Colonic mucosa (tissue), 4 donors: Measurements from ENCODE around the gene LENEP. TPM values are rescaled to one million over a fixed set of nuclear protein-coding genes. Genes with fewer than 3 reads are reported as not detected.
"Not testable (repeated sequence)": the region's sequence is repeated elsewhere in the genome, so short reads cannot be mapped to it uniquely, and the experiment has no call there.

Source experiments
- DNase-seq: peaks from one replicate; pipeline ENCODE4 v3.0.0-alpha.2; 2020
- H3K27ac ChIP-seq: fragments of 200-600 bp; one replicate; pipeline ENCODE4 v1.8.0; 2021
- H3K27me3 ChIP-seq: fragments of 200-600 bp; one replicate; pipeline ENCODE4 v1.8.0; 2021
- H3K36me3 ChIP-seq: fragments of 200-600 bp; one replicate; pipeline ENCODE4 v1.8.0; 2021
- H3K4me1 ChIP-seq: fragments of 200-600 bp; one replicate; pipeline ENCODE4 v1.8.0; 2021; ENCODE audit warnings: mild to moderate bottlenecking
- H3K4me3 ChIP-seq: fragments of 200-600 bp; one replicate; pipeline ENCODE4 v1.8.0; 2021
- H3K9ac ChIP-seq, 2 donors: one replicate each; pipeline ENCODE4 v1.7.0; 2013; ENCODE audit warnings: control low read depth in 2 of 2, low read depth in 2 of 2, low read length in 2 of 2
- H3K9me3 ChIP-seq: fragments of 200-600 bp; one replicate; pipeline ENCODE4 v1.8.0; 2021
- intact Hi-C: fragments of 100-400 bp; cut with DNase I; formaldehyde crosslinking; loops from one replicate; pipeline ENCODE4 v1.14.1; 2022
- total RNA-seq, 2 donors: library from RNA; stranded (reverse); fragmentation: NEBNext Ultra II Directional in 1 of 2; extraction: Animal tissue kit (Norgen Biotek cat#: 25700) in 1 of 2; gene quantifications; one replicate each; pipeline ENCODE4 v1.2.1, GENCODE V29; 2021
- TF ChIP-seq, protein P1 (sequence below): fragments of 200-600 bp; IDR thresholded peaks from one replicate; pipeline ENCODE4 v1.8.0; 2022; ENCODE audit warnings: antibody characterized with exemption, mild to moderate bottlenecking
- donor health status: healthy.
- donor health status: DM: no; HTN: no; CAD: no.
- donor health status: DM: no; HTN: no; CAD: no.

LENEP gene
- total RNA-seq, 2 donors from 2014 or later, result not detected

DNA sequence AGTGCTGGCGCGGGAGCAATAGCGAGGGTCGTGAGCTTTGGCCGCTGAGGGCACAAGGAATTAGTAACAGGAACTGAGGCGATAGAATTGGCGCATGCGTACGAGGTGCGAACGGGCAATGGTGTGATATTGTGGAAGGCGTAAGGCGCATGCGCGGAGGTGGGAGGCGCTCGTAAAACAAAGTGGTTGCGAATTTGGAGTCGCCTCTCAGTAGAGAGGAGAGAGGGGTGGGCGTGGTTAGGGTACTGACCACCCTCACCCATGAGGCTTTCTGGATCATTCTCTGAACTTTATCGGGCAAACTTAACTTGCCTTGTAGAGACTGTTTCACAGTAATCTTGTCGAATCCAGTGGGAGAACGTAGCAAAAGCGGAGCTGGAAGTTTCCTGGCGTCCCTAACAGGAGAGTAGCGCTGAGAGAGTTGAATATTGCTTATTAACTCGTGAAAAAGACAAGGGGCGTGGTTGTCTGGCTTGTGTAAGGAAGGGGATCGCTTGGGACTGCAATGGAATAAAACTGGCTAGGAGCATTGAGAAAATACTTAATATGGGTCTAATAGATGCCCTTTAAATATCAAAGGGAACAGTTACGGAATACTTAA is 18.5 kb upstream of the LENEP start:
- Histone ChIP-seq H3K4me1 (peaks cover 21% of the 10 kb centered on the region), H3K36me3 (no peaks in the 10 kb centered on the region), H3K27me3 (no peaks in the 10 kb centered on the region), H3K27ac (peak overlapping the region; percentile 96), H3K4me3 (peak overlapping the region; percentile 51), H3K9ac (peak overlapping the region; percentile 53 to 99), H3K9me3 (no peaks in the 10 kb centered on the region)
- TF ChIP-seq, protein P1, sequence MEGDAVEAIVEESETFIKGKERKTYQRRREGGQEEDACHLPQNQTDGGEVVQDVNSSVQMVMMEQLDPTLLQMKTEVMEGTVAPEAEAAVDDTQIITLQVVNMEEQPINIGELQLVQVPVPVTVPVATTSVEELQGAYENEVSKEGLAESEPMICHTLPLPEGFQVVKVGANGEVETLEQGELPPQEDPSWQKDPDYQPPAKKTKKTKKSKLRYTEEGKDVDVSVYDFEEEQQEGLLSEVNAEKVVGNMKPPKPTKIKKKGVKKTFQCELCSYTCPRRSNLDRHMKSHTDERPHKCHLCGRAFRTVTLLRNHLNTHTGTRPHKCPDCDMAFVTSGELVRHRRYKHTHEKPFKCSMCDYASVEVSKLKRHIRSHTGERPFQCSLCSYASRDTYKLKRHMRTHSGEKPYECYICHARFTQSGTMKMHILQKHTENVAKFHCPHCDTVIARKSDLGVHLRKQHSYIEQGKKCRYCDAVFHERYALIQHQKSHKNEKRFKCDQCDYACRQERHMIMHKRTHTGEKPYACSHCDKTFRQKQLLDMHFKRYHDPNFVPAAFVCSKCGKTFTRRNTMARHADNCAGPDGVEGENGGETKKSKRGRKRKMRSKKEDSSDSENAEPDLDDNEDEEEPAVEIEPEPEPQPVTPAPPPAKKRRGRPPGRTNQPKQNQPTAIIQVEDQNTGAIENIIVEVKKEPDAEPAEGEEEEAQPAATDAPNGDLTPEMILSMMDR, result no peak
- intact Hi-C loops, result no loop called here
- peak; percentile 98 for DNase-seq

DNA sequence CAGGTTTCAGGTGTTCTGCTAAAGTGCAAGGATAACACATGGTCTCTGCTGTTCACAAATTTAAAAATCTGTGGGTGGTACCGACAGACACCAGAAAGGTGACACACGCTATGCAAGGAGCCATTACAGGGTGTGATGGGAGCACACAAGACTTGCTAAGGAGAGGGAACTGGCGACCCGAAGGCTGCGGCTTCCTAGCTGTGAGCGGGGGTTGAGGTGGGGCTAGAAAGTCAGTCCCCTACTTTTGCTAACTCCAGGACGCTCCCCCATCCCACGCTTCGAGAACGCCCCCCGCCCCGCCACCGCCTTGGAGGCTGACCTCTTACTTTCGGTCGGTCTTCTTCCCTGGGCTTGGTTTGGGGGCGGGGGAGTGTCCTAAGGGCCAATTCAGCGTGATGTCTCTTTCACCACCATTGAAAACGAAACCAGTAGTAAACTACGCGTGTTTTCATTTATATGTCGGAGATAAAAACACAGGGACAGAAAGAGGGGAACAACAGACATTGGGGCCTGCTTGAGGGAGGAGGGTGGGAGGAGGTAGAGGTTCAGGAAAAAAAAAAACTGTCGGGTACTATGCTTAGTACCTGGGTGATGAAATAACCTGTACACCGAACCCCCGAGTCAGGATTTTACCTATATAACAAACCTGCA is 17.9 kb upstream of the LENEP start:
- peak overlapping the region; percentile 96 for H3K27ac ChIP-seq
- no peaks in the 10 kb centered on the region for H3K27me3 ChIP-seq
- no peaks in the 10 kb centered on the region for H3K9me3 ChIP-seq
- TF ChIP-seq, protein P1, result no peak
- intact Hi-C loops, result no loop called here
- no peaks in the 10 kb centered on the region for H3K36me3 ChIP-seq
- peak overlapping the region; percentile 51 for H3K4me3 ChIP-seq
- H3K4me1 ChIP-seq, result peaks cover 21% of the 10 kb centered on the region
- H3K9ac ChIP-seq, result peak overlapping the region; percentile 53 to 99
- DNase-seq, result peak; percentile 79

DNA sequence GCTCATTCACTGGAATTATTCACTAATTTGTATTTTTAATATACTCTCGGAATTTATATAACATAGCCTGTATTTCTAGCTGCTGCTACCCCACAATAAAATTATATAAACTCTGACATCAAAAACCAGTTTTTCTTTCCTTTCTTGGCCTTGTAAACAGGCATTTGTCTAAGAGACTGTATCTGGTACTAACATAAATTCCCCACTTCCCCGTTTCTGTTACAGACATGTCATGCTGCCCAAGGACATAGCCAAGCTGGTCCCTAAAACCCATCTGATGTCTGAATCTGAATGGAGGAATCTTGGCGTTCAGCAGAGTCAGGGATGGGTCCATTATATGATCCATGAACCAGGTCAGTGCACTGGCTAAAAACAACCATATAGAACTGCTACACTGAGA is 15.6 kb upstream of the LENEP start:
- H3K4me3 ChIP-seq, H3K4me1 ChIP-seq, H3K9me3 ChIP-seq, H3K36me3 ChIP-seq, DNase-seq, H3K27ac ChIP-seq, intact Hi-C loops, H3K9ac ChIP-seq, H3K27me3 ChIP-seq: not testable (repeated sequence)

DNA sequence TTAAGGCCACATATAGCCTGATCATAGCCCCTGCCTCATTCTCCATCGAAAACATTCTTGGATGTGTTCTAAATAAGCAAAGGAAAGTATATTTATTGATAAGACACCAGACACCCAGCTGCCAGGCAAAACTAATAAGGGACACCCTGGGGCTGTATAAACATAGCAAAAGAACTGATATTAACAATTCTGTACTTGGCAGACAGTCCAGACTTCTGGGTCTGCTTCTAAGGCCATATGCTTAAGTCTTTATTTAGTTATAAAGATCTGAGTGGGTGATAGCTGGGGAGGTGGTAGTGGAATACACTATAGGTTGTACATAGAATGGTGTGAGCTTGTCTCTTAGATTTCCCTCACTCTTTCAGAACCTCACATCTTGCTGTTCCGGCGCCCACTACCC is 15.0 kb upstream of the LENEP start:
- no peak overlapping the region for H3K4me3 ChIP-seq
- no peak for DNase-seq
- TF ChIP-seq, protein P1, result no peak

DNA sequence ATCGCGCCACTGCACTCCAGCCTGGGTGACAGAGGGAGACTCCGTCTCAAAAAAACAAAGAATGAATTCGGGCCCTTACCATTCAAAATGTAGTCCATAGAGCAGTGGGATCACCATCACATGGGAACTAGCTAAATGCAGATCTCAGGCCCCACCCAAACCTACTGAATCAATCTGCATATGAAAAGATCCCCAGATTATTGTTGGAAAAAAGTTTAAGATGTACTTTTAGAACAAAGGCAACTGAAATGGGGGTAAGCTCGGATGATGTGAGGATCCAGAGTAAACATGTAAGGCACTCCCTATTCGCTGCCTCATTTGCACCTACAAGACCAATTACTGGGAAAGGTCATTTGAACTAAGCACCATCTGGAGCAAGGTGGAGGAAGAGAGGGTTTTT is 11.0 kb upstream of the LENEP start:
- H3K4me3 ChIP-seq, result peak overlapping the region; percentile 78
- peaks cover 5% of the 10 kb centered on the region for H3K4me1 ChIP-seq
- TF ChIP-seq, protein P1, result no peak
- DNase-seq, result no peak
- intact Hi-C loops, result no loop called here
- H3K27me3 ChIP-seq, result no peaks in the 10 kb centered on the region
- peak overlapping the region; percentile 13 for H3K27ac ChIP-seq
- H3K9ac ChIP-seq, result peak overlapping the region in 1 of 2 donors; percentile 97
- H3K36me3 ChIP-seq, result no peaks in the 10 kb centered on the region
- no peaks in the 10 kb centered on the region for H3K9me3 ChIP-seq

More for the DNA sequence above, 15.0 kb upstream of the LENEP start:
- Histone ChIP-seq H3K27ac (no peak overlapping the region), H3K9ac (no peak overlapping the region), H3K4me1 (no peaks in the 10 kb centered on the region), H3K36me3 (no peaks in the 10 kb centered on the region), H3K9me3 (no peaks in the 10 kb centered on the region), H3K27me3 (no peaks in the 10 kb centered on the region)
- intact Hi-C loops, result no loop called here
